Measurements from ENCODE around the gene GPR15.

Gene GPR15

DNA sequence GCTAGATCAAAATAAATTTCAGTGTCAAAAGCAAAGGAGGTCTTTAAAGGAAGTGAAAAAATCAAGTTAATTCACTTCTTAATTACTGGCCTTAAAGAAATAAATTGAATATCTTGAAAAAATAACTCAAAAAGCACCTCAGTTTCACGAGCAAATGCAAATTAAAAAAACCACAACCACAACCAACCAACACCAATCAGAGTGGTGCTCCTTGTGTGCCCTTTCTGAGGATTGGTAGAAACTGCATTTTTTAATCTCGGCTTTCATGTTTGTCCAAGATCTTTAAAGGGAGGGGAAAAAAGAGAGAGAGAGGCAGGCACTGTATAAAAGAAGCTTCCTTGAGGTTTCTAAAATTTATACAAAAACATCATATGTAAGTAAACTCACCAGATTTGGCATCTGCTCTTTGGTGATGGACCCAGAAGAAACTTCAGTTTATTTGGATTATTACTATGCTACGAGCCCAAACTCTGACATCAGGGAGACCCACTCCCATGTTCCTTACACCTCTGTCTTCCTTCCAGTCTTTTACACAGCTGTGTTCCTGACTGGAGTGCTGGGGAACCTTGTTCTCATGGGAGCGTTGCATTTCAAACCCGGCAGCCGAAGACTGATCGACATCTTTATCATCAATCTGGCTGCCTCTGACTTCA is at the start of gene GPR15:
GPR15 (plus strand) TSS at position 357 of the 653 bp plus-strand sequence; CDS start at position 413, 56 bp downstream.
- no peak for FAIRE-seq

- FAIRE-seq: no peak
These were observed 48.9 kb upstream of the GPR15 start for GRCh38 chr3:98482717-98483482.

- no peak for FAIRE-seq
These were observed 48.2 kb upstream of the GPR15 start for GRCh38 chr3:98483626-98484025.

DNA sequence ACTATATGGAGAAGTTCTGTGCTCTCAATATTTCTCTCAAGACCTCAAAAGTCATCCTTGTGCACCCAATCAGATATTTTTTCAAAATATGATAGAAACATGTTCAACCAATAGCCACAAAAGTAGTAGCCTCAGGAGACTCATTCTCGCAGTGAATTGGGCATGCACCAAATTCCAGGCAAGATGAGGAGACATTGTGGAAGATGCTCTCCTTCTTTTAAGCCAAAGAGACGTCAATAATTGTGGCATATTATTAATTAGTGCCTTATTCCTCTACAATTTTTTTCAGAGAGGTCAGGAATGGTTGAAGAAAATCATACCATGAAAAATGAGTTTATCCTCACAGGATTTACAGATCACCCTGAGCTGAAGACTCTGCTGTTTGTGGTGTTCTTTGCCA is 34.4 kb upstream of the GPR15 start, which contains the start of gene OR5K2:
OR5K2 (plus strand) TSS at position 301 of the 400 bp plus-strand sequence; CDS start at position 301, 0 bp downstream.
- no peak for FAIRE-seq

GRCh38 chr3:98500019-98500418 is 31.8 kb upstream of the GPR15 start:
- no peak for FAIRE-seq

DNA sequence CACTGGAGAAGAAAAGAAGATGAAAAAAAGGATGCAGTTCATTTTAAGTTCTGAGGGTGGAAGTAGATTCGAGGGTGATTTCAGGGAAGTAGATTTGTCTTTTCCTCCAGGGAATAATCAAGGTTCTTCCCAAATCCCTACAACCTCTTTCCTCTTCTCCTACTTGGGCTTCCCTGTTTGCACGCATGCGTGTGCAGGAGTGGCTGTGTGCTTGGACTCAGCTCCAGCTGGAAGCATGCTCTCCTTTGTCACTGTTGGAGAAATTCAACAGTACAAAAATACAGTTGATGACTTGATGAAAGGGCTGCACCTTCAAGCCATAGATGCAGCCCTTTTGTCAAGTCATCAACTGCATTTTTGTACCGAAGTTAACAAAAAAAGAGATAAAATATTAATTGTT is 30.5 kb upstream of the GPR15 start:
- no peak for FAIRE-seq

GRCh38 chr3:98501863-98502576 is 29.8 kb upstream of the GPR15 start:
- FAIRE-seq: no peak

DNA sequence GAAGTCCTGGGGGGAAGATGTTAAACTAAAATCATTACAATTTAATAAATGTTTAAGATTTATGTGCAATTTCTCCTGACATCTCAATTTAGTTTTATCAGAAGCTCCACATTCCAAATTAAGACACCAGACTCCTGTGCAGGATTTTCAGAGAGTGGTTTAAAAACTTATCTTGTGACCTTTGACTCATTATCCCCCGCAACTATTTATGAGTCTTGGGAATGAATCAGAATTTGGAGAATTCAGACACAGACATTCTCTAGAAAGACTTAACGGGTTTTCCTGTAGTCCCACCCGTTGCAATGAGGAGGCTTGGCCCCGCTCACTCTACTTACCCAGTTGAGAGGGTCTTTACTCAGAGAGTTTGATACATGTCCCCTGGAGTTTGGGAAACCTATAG is 27.2 kb upstream of the GPR15 start:
- FAIRE-seq: no peak

- no peak for FAIRE-seq
These were observed 23.2 kb upstream of the GPR15 start for GRCh38 chr3:98508582-98508981.

DNA sequence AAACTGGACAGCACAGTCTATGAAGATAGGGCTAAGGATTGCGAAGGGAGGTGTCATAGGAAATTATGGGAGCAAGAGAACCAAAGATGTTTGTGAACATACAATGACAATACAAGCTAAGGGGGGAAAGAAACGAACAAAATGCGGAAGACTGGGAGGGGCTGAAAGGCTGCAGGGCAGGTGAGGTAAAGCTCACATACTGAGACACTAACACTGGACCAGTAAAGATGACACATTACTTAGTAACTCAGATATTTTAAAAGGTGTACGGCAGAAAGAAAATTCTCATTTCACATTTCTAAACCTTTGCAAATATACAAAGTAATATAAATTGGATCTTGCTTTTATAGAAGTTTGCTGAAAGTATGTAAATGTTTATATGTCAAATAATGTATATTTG is 19.2 kb upstream of the GPR15 start:
- no peak for FAIRE-seq

GRCh38 chr3:98513091-98513511 is 18.7 kb upstream of the GPR15 start:
- FAIRE-seq: no peak

GRCh38 chr3:98513736-98514135 is 18.0 kb upstream of the GPR15 start:
- no peak for FAIRE-seq

- FAIRE-seq: no peak
These were observed 16.8 kb upstream of the GPR15 start for GRCh38 chr3:98514948-98515347.

DNA sequence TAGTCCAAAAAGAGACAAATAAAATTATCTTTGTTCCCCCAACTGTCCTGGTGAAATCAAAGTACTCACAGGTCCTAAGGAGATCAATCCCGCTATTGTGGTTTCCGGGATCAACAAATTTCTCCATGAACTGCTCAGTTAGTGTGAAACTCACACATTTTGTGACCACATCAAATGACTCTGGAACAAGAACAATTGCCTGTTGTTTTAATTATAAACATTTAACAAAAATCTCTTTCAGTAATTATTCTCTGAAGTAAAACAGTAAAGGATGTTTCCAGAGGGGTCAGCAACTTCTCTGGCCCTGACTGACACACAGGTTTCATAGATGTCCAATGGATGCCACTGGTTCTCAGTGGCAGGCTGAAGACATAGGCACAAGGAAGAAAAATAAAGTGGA is 13.0 kb upstream of the GPR15 start:
- no peak for FAIRE-seq

DNA sequence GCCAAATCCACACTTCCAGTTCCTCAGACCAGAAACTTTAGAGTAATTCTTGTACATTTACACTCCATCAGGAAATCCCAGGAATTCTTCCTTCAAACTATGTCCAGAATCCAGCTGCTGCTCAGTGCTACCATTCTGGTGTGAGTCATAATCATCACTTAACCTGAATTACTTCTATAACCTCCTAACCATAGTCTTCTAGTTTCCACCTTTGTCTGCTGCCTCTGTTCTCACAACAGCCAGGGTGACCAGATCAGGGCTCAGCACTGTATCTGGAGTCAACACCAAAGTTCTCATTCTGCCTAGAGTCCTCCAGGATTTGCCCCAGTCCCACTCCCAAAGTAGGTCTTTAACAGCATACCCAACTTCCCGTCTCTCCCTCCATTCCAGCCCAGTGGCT is 12.4 kb upstream of the GPR15 start:
- FAIRE-seq: no peak

DNA sequence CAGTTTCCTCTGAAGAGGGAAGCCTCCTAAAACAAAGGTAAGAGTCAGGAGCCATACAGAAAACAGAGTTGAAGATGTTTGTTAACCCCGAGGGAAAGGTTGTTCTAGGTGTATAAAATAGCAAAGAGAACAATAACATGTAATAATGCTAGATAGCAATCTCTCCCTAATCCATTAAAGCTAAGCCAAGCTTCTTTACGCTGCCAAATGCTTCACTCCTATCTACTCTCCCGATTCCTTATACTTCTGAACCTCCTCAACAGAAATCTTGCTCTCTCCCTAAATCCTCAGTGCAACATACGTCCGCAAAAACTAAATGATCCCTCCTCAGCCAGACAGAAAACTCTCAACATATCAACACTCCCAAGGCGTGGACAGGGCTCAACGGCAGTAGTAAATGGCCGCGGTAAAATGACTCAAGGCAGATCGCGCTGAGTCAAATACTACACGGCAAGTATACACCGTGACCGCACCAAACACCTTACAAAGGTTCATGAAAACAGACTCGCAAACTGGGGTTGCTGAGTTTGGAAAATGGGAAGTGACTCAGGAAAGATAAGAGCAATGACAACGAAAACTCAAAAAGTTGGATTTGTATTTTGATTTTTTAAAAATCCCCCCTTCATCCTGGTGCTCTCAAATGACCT is 9.8 kb upstream of the GPR15 start:
- no peak for FAIRE-seq

- peak; percentile 94 for FAIRE-seq
These were observed 9.1 kb upstream of the GPR15 start, which contains the start of gene CLDND1 for GRCh38 chr3:98522544-98523281. TSS of gene CLDND1 (minus strand) at chr3:98522902. CDS start at chr3:98521424, 1,478 bp downstream.

- no peak for FAIRE-seq
These were observed 6.3 kb upstream of the GPR15 start for GRCh38 chr3:98525494-98525893.

DNA sequence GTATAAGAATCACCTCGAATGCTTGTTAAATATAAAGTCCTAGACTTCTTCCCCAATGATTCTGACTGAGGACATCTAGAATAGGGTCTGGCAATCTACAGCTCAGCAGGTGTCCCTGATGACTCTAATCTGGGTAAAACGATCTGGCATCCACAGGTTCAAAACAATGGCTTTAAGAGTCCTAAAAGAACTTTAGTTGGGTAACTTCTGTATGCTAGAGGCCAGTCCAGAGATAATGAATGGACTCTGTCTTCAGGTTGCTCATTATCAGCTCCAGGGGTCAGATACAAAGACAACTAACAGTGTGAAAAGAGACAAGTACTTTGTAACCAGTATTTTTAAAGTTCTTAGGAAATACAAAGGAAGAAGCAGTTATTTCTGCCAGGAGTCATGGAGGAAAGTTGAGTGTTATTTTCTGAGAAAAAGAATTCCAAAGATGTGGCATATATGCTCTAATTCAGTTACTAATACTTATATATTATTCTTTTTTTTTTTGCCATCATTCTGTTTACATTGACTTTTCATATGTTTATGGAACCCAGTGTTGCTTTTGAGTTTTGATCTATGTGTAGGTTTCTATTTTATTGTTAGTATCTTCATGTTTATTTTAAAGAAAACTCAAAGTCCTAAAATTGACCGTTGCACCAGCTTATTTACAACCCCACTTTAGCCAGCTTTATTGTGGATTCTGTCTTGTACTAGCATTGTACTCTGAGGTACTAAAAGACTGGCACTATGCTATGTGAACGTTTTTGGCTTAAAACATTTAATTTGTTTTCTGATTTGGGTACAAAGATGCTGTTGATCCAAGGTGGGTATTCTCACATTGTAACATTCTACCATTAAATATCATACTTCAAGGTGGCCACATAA is 3.1 kb upstream of the GPR15 start:
- no peak for FAIRE-seq

DNA sequence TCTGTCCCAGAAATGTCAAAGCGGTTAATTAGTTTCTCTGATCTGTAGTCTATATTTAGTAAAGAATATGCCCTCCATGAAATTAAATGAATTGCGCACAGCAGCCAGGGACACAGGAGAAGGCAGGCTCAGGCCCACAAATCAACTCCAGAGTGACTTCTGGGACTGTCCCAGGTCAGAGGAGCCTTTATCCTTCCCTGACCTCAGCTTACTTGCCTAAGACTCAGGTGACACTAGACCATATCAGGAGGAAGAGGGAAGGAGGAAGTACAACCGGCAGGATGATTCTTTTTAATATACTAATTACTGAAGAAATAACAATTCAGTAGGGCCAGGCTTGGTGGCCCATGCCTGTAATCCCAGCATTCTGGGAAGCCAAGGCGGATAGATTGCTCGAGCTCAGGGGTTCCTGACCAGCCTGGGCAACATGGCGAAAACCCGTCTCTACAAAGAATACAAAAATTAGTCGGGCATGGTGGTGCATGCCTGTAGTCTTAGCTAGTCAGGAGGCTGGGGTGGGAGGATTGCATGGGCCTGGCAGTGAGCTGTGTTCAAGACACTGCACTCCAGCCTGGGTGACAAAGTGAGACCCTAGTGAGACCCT is 1.8 kb upstream of the GPR15 start:
- FAIRE-seq: no peak

GRCh38 chr3:98530676-98531075 is 1.1 kb upstream of the GPR15 start:
- no peak for FAIRE-seq
